Erythroblast (primary cell): ENCODE results near the gene NPIPA1.
"Not testable (repeated sequence)": the region's sequence is repeated elsewhere in the genome, so short reads cannot be mapped to it uniquely, and the experiment has no call there.

Experiments
- GATA1 ChIP-seq: IDR thresholded peaks from 2 replicates; pipeline ENCODE4 v1.6.1; 2011; ENCODE audit warnings: low read depth, mild to moderate bottlenecking, control low read depth, low read length, moderate library complexity
- POLR2A ChIP-seq: IDR thresholded peaks from 2 replicates; pipeline ENCODE4 v1.6.1; 2011; ENCODE audit warnings: mild to moderate bottlenecking, low read length

DNA sequence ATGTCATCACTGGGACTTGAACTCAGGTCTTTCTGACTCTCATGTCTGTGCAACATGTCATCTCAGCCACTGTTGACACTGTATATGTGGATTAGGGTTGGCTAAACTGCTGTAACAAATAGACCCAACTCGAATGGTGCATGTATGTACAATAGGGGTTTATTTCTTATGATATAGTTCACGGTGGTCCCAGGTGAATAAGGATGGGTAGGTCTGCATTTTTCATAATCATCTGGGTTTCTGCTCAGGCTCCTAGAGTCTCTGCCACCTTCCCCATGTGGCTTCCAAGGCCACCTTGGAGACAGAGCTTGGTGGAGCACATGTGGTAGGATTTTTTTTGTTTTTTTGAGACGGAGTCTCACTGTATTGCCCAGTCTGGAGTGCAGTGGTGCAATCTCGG, 27.5 kb upstream of the NPIPA1 start:
- TF ChIP-seq POLR2A, GATA1: not testable (repeated sequence)
